NCI-H1105 (cell line): ENCODE data around the gene FGF7.
"Not testable (repeated sequence)": the region's sequence is repeated elsewhere in the genome, so short reads cannot be mapped to it uniquely, and the experiment has no call there.

ENCODE experiments used
- DNase-seq: peaks from one replicate; lab custom pipeline; 2025; lab: John Stamatoyannopoulos, UW

Gene FGF7

GRCh38 chr15:49438962-49439631 is 16.1 kb downstream of the FGF7 start:
- no peak for DNase-seq

DNA sequence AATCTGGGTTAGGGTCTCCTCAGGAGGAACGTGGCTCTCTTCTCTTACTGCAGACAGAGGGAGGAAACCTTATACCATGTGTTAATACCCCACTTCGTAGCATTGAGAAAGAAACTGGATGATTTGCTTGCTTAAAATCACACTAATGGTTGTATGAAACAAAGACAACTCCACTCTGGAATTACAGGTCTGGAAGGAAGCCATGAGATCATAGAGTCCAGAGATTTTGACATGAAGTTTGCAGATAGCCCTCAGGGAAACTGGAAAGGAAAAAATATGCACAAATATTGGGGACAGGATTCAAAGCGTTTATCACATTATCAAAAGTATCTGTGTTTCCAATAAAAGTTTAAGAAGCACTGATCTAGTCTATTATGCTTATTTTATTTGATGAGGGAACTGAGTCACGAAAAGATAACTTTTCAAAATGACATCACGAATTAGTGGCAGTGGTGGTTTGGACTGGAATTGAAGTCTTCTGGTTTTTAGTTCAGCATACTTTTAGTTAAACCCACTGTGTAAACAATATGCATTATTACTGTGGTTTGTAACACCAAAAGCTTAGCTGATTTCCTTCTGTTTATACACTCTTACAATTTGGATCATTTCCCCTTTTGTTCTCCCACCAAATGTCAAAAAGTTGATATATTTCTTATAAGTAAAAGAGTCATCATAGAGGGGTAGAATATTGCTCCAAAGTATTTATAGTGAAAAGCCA is 16.8 kb downstream of the FGF7 start:
- no peak for DNase-seq

- DNase-seq: no peak
These were observed 18.3 kb downstream of the FGF7 start for GRCh38 chr15:49441356-49441755.

DNA sequence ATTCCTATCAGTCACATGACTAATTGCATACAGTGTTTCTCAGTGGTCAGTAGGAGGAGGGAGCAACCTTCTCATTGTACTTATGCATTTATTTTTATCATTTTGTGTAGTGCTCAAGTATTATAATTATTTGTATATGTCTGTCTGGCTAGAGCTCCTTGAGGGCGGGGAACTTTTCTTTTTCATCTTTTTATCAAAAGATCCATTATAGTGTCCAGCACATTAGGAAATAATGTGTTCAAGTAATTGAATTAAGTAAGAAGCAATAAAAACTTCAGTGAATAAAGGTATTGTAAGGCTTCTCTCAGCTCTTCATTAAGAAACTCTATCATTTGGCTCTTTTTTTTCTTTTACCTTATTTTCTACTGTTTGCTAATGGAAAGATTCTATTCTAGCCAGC is 18.8 kb downstream of the FGF7 start:
- no peak for DNase-seq

- no peak for DNase-seq
These were observed 29.6 kb downstream of the FGF7 start for GRCh38 chr15:49452595-49452994.

- DNase-seq: no peak
These were observed 33.1 kb downstream of the FGF7 start for GRCh38 chr15:49456166-49456565.

DNA sequence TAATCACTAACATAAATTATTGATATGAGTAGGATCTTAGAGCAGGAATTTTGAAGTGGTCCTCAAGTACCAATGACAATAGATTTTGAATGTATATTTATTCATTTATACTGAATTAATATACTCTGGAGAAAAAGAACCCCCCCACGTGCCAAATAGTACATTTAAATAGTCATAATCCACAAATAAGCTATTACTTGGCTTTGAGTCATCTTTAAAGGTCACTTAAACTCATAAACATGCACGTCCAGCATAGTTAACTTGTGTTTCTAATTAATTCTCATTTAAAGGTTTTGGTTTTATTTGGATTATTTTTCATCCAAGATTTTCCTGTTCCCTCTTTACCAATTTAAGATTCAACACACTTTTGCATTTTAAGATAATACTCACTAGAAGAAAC is 35.1 kb downstream of the FGF7 start:
- no peak for DNase-seq

GRCh38 chr15:49460411-49460941 is 37.4 kb downstream of the FGF7 start:
- no peak for DNase-seq

DNA sequence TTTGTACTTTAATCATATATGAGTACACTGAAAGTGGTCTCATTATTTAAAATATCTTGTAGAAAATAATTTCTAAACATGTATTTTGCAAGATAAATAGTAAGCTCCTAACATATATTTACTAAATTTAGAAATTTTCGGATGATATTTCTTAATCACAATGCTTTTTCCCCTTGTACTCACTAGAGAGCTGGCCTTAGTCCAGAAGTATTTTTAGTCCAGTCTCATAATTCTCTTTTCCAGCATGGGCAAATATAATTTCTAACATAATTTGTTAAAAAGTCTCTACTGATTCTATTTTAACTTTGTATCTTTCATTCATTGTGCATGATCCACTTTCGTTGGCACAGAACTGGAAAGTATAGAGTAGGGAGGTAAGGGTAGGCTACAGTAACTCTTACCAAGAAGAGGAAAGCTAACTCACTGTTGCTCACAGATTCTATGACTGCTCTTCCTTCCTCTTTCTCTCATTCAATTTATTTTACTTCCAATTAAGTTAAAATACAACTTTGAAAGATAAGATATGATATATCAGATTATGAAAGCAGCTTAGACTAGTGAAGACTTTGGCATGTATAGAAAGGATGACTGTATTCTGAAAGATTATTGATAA is 39.3 kb downstream of the FGF7 start:
- no peak for DNase-seq

DNA sequence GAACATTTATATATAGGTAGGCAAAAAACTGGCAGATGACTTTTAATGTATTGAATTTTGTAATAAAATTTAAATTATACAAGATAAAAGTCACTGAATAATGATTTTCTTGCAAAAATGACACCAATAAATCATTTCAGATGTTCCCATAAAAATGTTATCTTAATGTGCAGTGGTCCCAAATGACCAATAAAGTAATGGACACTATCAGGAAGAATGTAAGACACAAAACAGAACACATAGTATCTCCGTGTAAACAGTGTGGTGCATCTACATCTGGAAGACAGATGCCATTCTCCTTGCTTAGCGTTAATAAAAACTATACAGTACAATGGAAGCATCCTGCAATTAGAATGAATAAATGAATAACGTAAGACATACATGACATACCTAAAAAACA is 41.5 kb downstream of the FGF7 start:
- DNase-seq: no peak

DNA sequence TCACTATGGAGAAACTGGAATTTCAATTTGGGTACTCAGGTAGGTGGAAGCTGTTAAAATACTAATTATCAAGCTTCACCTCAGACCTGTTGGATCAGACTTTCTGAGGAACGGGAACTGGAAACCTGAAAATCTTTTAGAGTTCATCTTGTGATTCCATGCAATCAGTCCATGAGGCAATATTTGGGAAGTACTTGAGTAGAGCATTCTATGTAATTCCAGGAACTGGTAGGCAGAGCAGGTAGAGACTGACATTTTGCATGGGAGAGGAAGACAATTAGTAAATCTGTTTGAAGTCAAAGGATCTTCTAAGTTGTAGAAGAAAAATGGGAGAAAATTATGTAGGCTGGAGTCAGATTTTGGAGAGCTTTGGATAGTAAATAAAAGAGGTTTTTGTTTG is 43.1 kb downstream of the FGF7 start:
- DNase-seq: no peak

DNA sequence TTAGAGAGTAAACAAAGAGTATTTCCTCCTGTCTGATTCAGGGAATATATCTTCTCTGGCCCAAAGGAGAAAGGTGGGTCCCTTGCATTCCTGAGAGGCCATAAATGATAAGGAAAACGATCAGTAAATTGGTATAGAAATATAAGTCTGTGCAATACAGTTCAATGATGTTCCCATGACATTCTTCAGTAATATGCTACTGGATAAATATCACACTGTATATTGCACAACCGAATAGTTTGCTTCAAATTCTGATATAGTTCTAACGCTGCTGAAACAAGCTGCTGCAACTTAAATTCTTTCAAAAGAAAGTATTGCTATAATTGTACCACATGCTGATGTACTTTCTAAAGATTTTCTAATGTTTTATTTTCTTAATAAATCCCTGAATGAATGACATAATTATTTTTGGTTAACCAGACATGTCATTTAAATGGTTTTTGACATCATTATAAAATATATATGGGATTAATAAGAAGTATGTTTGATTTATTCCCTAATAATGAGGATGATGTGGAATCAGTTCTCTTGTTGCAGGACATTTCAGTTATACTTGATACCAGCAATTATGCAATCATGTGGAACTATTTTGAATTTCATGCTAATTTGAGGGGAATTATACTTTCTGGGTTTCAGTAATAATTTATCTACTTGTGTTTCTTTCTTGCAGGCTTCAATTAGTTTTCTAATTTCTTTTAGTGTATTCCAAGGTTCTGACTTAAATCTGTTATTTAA is 44.9 kb downstream of the FGF7 start:
- DNase-seq: no peak

GRCh38 chr15:49468481-49468839 is 45.4 kb downstream of the FGF7 start:
- no peak for DNase-seq

DNA sequence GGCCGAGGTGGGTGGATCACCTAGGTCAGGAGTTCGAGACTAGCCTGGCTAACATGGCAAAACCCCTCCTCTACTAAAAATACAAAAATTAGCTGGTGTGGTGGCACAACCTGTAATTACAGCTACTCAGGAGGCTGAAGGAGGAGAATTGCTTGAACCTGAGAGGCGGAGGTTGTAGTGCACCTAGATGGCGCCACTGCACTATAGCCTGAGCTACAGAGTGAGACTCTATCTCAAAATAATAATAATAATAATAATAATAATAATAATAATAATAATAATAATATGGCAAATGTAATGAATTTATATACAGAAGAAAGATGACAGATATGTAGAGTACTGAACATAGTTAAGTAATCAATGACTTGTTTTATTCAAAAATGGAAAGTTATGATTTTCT is 48.2 kb downstream of the FGF7 start:
- DNase-seq: not testable (repeated sequence)

- no peak for DNase-seq
These were observed 48.7 kb downstream of the FGF7 start for GRCh38 chr15:49471733-49472132.

DNA sequence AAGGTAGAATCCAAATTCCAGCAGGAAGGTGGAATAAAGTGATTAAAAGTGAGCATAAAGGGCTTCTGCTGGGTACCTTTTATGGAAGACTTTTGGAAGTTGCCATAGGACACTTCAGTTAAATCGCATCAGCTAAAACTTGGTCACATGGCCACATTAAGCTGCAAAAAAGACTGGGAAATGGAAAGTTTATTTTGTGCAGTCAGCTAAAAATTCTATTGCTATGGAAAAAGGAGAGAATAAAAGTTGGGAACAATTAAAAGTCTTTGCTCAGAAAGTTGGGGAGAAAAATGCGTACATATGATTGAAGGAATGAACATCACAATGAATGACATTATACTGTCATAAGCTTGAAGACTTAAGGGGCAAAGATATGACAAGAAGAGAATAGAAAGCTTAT is 49.3 kb downstream of the FGF7 start:
- no peak for DNase-seq

GRCh38 chr15:49473031-49473430 is 50.0 kb downstream of the FGF7 start:
- DNase-seq: no peak

DNA sequence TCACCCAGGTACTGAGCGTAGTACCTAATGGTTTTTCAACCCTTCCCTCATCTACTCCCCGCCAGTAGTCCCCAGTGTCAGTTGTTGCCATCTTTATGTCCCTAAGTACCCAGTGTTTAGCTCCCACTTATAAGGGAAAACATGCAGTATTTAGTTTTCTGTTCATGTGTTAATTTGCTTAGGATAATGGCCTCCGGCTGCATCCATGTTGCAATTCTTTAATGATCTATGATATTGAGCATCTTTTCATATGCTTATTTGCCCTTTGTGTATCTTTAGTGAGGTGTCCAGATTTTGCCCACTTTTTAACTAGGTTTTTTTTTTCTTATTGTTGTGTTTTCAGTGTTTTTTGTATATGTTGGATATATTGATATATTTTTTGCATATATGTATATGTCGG is 55.0 kb downstream of the FGF7 start:
- DNase-seq: not testable (repeated sequence)

GRCh38 chr15:49478982-49479381 is 55.9 kb downstream of the FGF7 start:
- not testable (repeated sequence) for DNase-seq

GRCh38 chr15:49485401-49485800 is 62.4 kb downstream of the FGF7 start:
- DNase-seq: not testable (repeated sequence)

GRCh38 chr15:49490966-49491365 is 67.9 kb downstream of the FGF7 start:
- DNase-seq: no peak

GRCh38 chr15:49492151-49492550 is 69.1 kb downstream of the FGF7 start:
- DNase-seq: no peak

DNA sequence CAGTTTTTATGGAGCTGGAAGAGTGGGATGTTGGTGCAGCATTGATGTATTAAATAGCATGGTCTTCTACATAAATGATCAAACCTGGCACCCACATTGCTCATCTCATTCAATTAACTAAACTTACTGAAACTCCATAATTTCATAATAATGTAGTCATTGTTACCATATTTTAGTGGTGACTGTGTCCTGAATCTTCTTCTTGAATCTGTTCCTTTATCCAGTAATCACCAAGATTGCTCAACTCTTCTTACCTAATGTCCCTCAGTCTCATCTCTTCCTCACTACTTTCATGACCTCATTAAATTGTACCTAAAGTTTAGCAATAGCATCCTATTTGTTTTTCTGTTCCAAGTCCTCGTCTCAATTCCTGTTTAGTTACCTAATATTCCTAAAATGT is 69.8 kb downstream of the FGF7 start:
- no peak for DNase-seq
